HepG2 (cell line): ENCODE measurements around the gene CHTF18. TPM values are rescaled to one million over a fixed set of nuclear protein-coding genes. Genes with fewer than 3 reads are reported as not detected.

Experiments used
- ATF7 ChIP-seq, 2 experiments: fragments of 450-650 bp in 1 of 2; sonication (generic) in 1 of 2; formaldehyde crosslinking in 1 of 2; IDR thresholded peaks; 2 replicates each; pipeline versions ENCODE4 v1.4.0 to v1.6.1; 2016 to 2020; ENCODE audit warnings: antibody characterized with exemption in 1 of 2, mild to moderate bottlenecking in 1 of 2, missing genetic modification reagents in 1 of 2
- DMAP1 ChIP-seq: IDR thresholded peaks from 2 replicates; pipeline ENCODE4 v1.6.1; 2016
- HNRNPLL ChIP-seq: fragments of 200-400 bp; formaldehyde crosslinking; IDR thresholded peaks from 2 replicates; pipeline ENCODE4 v1.6.1; 2017; ENCODE audit warnings: mild to moderate bottlenecking, low read depth, low read length; ENCODE audit not compliant: poor library complexity, severe bottlenecking
- HOXA3 ChIP-seq: sonication (generic); formaldehyde crosslinking; IDR thresholded peaks from 2 replicates; pipeline ENCODE4 v1.5.0; 2020; ENCODE audit warnings: missing genetic modification reagents
- IKZF4 ChIP-seq: sonication (generic); formaldehyde crosslinking; IDR thresholded peaks from 2 replicates; pipeline ENCODE4 v1.5.1; 2020; ENCODE audit warnings: borderline replicate concordance, mild to moderate bottlenecking, low read depth, missing genetic modification reagents; ENCODE audit errors: not compliant biosample characterization
- KLF11 ChIP-seq: IDR thresholded peaks from 2 replicates; pipeline ENCODE4 v1.6.1; 2016; ENCODE audit warnings: missing compliant biosample characterization
- NFYB ChIP-seq: sonication (generic); formaldehyde crosslinking; IDR thresholded peaks from 2 replicates; pipeline ENCODE4 v1.4.0; 2020; ENCODE audit warnings: missing genetic modification reagents
- PITX1 ChIP-seq: sonication (generic); formaldehyde crosslinking; IDR thresholded peaks from 2 replicates; pipeline ENCODE4 v1.5.1; 2020; ENCODE audit warnings: mild to moderate bottlenecking, missing genetic modification reagents
- SNAPC2 ChIP-seq: sonication (generic); formaldehyde crosslinking; IDR thresholded peaks from 2 replicates; pipeline ENCODE4 v1.8.1; 2022; ENCODE audit warnings: mild to moderate bottlenecking, missing genetic modification reagents
- SUZ12 ChIP-seq: fragments of 150-350 bp; IDR thresholded peaks from 2 replicates; pipeline ENCODE4 v1.6.1; 2014; ENCODE audit warnings: low read depth, low read length
- TARDBP ChIP-seq: sonication (generic); formaldehyde crosslinking; IDR thresholded peaks from 2 replicates; pipeline ENCODE4 v1.8.0; 2022; ENCODE audit warnings: mild to moderate bottlenecking, missing genetic modification reagents
- TCF7 ChIP-seq: sonication (generic); IDR thresholded peaks from 2 replicates; pipeline ENCODE4 v1.6.1; 2016; ENCODE audit warnings: antibody characterized with exemption, low read depth
- TSC22D2 ChIP-seq: sonication (generic); formaldehyde crosslinking; IDR thresholded peaks from 2 replicates; pipeline ENCODE4 v1.5.1; 2020; ENCODE audit warnings: missing genetic modification reagents, mild to moderate bottlenecking, borderline replicate concordance
- ZFYVE20 ChIP-seq: sonication (generic); formaldehyde crosslinking; IDR thresholded peaks from 2 replicates; pipeline ENCODE4 v1.8.0; 2023; ENCODE audit warnings: low read depth, mild to moderate bottlenecking, moderate library complexity, missing genetic modification reagents, borderline replicate concordance
- ZNF101 ChIP-seq: sonication (generic); formaldehyde crosslinking; IDR thresholded peaks from 2 replicates; pipeline ENCODE4 v1.4.0; 2020; ENCODE audit warnings: mild to moderate bottlenecking, low read depth, missing genetic modification reagents, borderline replicate concordance
- ZNF205 ChIP-seq: IDR thresholded peaks from 2 replicates; pipeline ENCODE4 v1.6.1; 2018; ENCODE audit warnings: missing biosample characterization, missing genetic modification reagents
- ZNF263 ChIP-seq: sonication (generic); formaldehyde crosslinking; IDR thresholded peaks from 2 replicates; pipeline ENCODE4 v1.4.0; 2020; ENCODE audit warnings: missing genetic modification reagents
- ZNF326 ChIP-seq: sonication (generic); formaldehyde crosslinking; IDR thresholded peaks from 2 replicates; pipeline ENCODE4 v1.4.0; 2020; ENCODE audit warnings: missing genetic modification reagents, borderline replicate concordance
- ZNF451 ChIP-seq: sonication (generic); formaldehyde crosslinking; IDR thresholded peaks from 2 replicates; pipeline ENCODE4 v1.5.0; 2020; ENCODE audit warnings: mild to moderate bottlenecking, missing genetic modification reagents
- ZNF557 ChIP-seq: sonication (generic); formaldehyde crosslinking; IDR thresholded peaks from 2 replicates; pipeline ENCODE4 v1.4.0; 2020; ENCODE audit warnings: missing genetic modification reagents
- ZNF567 ChIP-seq: sonication (generic); formaldehyde crosslinking; IDR thresholded peaks from 2 replicates; pipeline ENCODE4 v1.8.1; 2023; ENCODE audit warnings: mild to moderate bottlenecking, missing genetic modification reagents, borderline replicate concordance
- ZNF615 ChIP-seq: sonication (generic); formaldehyde crosslinking; IDR thresholded peaks from 2 replicates; pipeline ENCODE4 v1.5.0; 2020; ENCODE audit warnings: mild to moderate bottlenecking, missing genetic modification reagents, borderline replicate concordance
- ZNF772 ChIP-seq: sonication (generic); formaldehyde crosslinking; IDR thresholded peaks from 2 replicates; pipeline ENCODE4 v1.5.0; 2020; ENCODE audit warnings: mild to moderate bottlenecking, missing genetic modification reagents
- ZNF816 ChIP-seq: sonication (generic); formaldehyde crosslinking; IDR thresholded peaks from 2 replicates; pipeline ENCODE4 v1.8.0; 2022; ENCODE audit warnings: missing genetic modification reagents, mild to moderate bottlenecking, borderline replicate concordance
- polyA plus RNA-seq, 8 experiments: library from polyadenylated mRNA; depleted of rRNA in 3 of 8; stranded (reverse) in 7 of 8; unstranded in 1 of 8; fragments of >200 nt; fragmentation: Illumina TruSeq in 4 of 8; extraction: Trizol in 4 of 8; gene quantifications; 2 replicates each; pipeline versions ENCODE4 v1.2.1 to v1.2.3, GENCODE V29; 2011 to 2016; ENCODE audit warnings: low read depth in 4 of 8, missing spikeins in 1 of 8, mixed read lengths in 1 of 8; ENCODE audit not compliant: insufficient read depth in 1 of 8
- total RNA-seq, 5 experiments: library from RNA; depleted of rRNA; stranded (reverse); fragments of >200 nt; fragmentation: Illumina TruSeq; extraction: Trizol; gene quantifications; 2 replicates each; pipeline ENCODE4 v1.2.3, GENCODE V29; 2016; ENCODE audit warnings: low read depth in 1 of 5
- TF ChIP-seq, protein P1 (sequence below): sonication (generic); formaldehyde crosslinking; IDR thresholded peaks from 2 replicates; pipeline ENCODE4 v1.5.1; 2020; ENCODE audit warnings: mild to moderate bottlenecking, missing genetic modification reagents, moderate library complexity
- TF ChIP-seq, protein P2 (sequence below): sonication (generic); formaldehyde crosslinking; IDR thresholded peaks from 2 replicates; pipeline ENCODE4 v1.8.1; 2023; ENCODE audit warnings: mild to moderate bottlenecking, moderate library complexity, missing genetic modification reagents

CHTF18 gene
- total and polyA plus RNA-seq, 2 of the 13 experiments (the other 11 are each of a cell fraction or from before 2014, with no cell fraction given): 8.6 to 22.9 TPM

DNA sequence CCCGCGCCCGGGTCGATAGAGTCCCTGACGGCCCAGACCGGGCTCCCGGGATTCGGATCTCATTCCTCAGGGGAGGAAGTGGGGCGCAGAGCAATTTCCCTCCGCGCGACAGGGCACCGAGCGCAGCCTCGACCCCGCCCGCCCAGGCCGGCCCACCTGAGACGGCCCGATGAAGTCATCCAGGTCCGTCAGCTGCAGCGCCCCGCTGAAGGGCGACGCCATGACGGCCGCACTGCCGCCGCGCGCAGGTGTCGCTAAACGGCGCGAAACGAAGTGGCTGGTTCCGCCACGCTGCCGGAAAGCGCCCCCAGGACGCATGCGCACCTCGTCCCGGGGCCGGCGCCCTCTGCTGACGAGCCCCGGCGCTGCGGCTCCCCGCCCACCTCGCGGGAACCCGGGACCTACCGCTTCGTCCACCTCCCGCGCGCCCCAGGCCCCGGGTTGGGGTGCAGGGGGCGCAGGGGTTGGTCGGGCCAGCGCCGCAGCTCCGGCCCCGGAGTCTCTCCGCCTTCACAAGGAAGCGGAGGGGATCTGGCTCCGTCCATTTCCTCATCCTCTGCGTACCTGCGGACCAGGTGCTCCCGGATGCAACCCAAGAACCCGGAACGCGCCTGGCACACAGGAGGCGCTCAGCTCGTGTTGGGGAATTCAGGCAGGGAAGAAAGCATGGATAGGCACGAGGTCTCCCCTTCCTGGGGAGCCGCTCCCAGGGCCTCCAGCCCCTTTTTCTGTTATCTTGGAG, 47.5 kb upstream of the CHTF18 start, which contains the start of gene CIAO3 (continued):
- TF ChIP-seq ZNF326 (no peak), ZNF772 (peak; percentile 61; the same call in 1 of the 2 replicates), SUZ12 (no peak), IKZF4 (CRISPR knock-in tag) (no peak), ATF7 (IDR thresholded peaks at IDR 0.05) (peak; percentile 35; the same call in 1 of the 2 replicates), ATF7 (CRISPR knock-in tag; IDR thresholded peaks at IDR 0.05) (peak; percentile 92), ZNF567 (CRISPR knock-in tag) (no peak), ZNF101 (CRISPR knock-in tag) (no peak), KLF11 (CRISPR knock-in tag) (no peak), ZNF263 (CRISPR knock-in tag) (peak; percentile 65), HNRNPLL (peak; percentile 58), TCF7 (no peak), ZNF205 (CRISPR knock-in tag) (0 out of 2 replicates have a peak, but pooled peaks have one; percentile 52), HOXA3 (CRISPR knock-in tag) (peak; percentile 96), ZNF615 (CRISPR knock-in tag) (no peak), TARDBP (CRISPR knock-in tag) (peak; percentile 93), NFYB (peak; percentile 35; the same call in 1 of the 2 replicates), SNAPC2 (CRISPR knock-in tag) (peak; percentile 39; the same call in 1 of the 2 replicates), ZNF557 (CRISPR knock-in tag) (no peak), ZFYVE20 (CRISPR knock-in tag) (0 out of 2 replicates have a peak, but pooled peaks have one; percentile 39), ZNF816 (no peak), PITX1 (CRISPR knock-in tag) (no peak), DMAP1 (CRISPR knock-in tag) (0 out of 2 replicates have a peak, but pooled peaks have one; percentile 59), ZNF451 (peak; percentile 96), TSC22D2 (CRISPR knock-in tag) (peak; percentile 90)
- TF ChIP-seq, protein P1, sequence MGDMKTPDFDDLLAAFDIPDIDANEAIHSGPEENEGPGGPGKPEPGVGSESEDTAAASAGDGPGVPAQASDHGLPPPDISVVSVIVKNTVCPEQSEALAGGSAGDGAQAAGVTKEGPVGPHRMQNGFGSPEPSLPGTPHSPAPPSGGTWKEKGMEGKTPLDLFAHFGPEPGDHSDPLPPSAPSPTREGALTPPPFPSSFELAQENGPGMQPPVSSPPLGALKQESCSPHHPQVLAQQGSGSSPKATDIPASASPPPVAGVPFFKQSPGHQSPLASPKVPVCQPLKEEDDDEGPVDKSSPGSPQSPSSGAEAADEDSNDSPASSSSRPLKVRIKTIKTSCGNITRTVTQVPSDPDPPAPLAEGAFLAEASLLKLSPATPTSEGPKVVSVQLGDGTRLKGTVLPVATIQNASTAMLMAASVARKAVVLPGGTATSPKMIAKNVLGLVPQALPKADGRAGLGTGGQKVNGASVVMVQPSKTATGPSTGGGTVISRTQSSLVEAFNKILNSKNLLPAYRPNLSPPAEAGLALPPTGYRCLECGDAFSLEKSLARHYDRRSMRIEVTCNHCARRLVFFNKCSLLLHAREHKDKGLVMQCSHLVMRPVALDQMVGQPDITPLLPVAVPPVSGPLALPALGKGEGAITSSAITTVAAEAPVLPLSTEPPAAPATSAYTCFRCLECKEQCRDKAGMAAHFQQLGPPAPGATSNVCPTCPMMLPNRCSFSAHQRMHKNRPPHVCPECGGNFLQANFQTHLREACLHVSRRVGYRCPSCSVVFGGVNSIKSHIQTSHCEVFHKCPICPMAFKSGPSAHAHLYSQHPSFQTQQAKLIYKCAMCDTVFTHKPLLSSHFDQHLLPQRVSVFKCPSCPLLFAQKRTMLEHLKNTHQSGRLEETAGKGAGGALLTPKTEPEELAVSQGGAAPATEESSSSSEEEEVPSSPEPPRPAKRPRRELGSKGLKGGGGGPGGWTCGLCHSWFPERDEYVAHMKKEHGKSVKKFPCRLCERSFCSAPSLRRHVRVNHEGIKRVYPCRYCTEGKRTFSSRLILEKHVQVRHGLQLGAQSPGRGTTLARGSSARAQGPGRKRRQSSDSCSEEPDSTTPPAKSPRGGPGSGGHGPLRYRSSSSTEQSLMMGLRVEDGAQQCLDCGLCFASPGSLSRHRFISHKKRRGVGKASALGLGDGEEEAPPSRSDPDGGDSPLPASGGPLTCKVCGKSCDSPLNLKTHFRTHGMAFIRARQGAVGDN (CRISPR knock-in tag): peak; percentile 90
- TF ChIP-seq, protein P2, sequence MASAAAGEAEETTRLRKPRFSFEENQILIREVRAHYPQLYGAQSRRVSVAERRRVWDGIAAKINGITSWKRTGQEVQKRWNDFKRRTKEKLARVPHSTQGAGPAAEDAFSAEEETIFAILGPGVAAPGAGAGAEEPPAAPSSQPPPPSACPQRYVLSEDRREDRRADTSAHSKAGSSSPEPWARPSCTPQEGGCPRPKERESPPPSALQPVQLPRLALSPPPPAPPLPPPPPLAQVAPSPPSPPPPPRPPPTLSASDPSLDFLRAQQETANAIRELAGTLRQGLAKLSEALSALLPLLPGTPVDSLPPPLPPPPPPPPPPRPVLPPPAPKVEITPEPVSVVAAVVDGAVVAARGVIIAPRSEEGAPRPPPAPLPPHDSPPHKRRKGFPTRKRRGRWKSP: peak; percentile 61; the same call in 1 of the 2 replicates
